Measurements from ENCODE around the gene ALG3. TPM values are rescaled to one million over a fixed set of nuclear protein-coding genes. Genes with fewer than 3 reads are reported as not detected.

ALG3 gene
- total RNA-seq, 1 experiment from 2014 or later: 72.7 TPM

DNA sequence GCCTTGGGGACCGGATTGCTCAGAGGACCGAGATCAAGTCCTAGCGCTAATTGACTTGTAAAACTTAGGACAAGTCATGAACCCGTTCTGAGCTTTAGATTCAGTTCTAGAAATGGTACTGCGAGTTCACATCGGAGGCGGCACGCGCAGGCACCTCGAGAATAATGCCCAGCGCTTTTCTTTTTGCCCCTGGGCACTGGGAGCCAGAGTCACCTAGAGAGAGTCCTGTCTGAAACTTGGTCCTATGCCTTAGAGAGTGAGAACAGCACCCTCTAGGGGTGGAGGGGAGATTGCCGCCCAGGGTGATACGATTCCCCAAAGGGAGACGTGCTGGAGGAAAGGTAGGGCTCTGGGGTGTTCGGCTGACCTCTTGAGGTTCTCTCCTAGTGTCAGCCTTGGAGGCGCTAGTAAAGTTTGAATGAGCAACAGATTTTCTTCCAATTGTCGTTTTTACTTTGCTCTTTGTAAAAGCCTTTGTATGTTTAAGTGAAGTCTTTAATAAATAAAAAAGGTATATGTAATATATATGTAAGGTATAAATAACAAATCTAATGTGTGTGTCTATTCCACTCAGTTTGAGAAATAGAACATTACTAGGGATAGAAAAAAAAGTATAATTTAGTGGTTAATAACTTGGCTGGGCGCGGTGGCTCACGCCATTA lies 1.5 kb upstream of the ALG3 start:
- Histone ChIP-seq H3K36me3 (ENCODE audit: control insufficient read depth, insufficient read depth, low read length) (peaks cover under 1% of the 10 kb centered on the region; the same call in 1 of the 2 replicates), H3K27ac (ENCODE audit: low read length) (peak overlapping the region; percentile 100), H3K9me3 (ENCODE audit: control insufficient read depth, insufficient read depth, low read depth, low read length) (no peaks in the 10 kb centered on the region), H3K4me1 (ENCODE audit: control insufficient read depth, insufficient read depth, low read length) (0 out of 2 replicates have a peak, but pooled peaks cover 5% of the 10 kb centered on the region), H3K27me3 (ENCODE audit: control insufficient read depth, insufficient read depth, low read length) (no peaks in the 10 kb centered on the region), H3K4me3 (ENCODE audit: low read depth in 2 of 2, low read length in 2 of 2) (peak overlapping the region; percentile 92 to 96)
- ChIA-PET POLR2A (no interaction called here), CTCF (interaction anchor here (0.6 to 1.4 kb wide), 5 partner anchors 11 to 208 kb away, joined by 3 to 5 read pairs (median 4); partner anchors contain the start of gene CAMK2N2)
- BruUV-seq (replicated peaks): no TSS peak
- ATAC-seq: peak; percentile 80
- in situ Hi-C loops (cut with HindIII; ENCODE audit: low pct_unique_long_range_greater_than_20kb, low sequenced_read_pairs): no loop called here
- peak; percentile 90 for DNase-seq (ENCODE audit: low read depth, low spot score)
- TF ChIP-seq SIN3A (IDR thresholded peaks at IDR 0.05; ENCODE audit: borderline replicate concordance, insufficient read depth, low read depth, low read length): no peak
- TF ChIP-seq POLR2AphosphoS5 (IDR thresholded peaks at IDR 0.05; ENCODE audit: low read depth, low read length): no peak
- TF ChIP-seq, protein P1, sequence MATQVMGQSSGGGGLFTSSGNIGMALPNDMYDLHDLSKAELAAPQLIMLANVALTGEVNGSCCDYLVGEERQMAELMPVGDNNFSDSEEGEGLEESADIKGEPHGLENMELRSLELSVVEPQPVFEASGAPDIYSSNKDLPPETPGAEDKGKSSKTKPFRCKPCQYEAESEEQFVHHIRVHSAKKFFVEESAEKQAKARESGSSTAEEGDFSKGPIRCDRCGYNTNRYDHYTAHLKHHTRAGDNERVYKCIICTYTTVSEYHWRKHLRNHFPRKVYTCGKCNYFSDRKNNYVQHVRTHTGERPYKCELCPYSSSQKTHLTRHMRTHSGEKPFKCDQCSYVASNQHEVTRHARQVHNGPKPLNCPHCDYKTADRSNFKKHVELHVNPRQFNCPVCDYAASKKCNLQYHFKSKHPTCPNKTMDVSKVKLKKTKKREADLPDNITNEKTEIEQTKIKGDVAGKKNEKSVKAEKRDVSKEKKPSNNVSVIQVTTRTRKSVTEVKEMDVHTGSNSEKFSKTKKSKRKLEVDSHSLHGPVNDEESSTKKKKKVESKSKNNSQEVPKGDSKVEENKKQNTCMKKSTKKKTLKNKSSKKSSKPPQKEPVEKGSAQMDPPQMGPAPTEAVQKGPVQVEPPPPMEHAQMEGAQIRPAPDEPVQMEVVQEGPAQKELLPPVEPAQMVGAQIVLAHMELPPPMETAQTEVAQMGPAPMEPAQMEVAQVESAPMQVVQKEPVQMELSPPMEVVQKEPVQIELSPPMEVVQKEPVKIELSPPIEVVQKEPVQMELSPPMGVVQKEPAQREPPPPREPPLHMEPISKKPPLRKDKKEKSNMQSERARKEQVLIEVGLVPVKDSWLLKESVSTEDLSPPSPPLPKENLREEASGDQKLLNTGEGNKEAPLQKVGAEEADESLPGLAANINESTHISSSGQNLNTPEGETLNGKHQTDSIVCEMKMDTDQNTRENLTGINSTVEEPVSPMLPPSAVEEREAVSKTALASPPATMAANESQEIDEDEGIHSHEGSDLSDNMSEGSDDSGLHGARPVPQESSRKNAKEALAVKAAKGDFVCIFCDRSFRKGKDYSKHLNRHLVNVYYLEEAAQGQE (IDR thresholded peaks at IDR 0.05; ENCODE audit: insufficient read depth in 1 of 2, low read depth in 2 of 2, low read length in 1 of 2): peak in 1 of 2 experiments; percentile 53; a peak in 1 of 4 replicates
- TF ChIP-seq TCF7L2 (IDR thresholded peaks at IDR 0.05; ENCODE audit: low read depth, low read length): no peak
- TF ChIP-seq, protein P2, sequence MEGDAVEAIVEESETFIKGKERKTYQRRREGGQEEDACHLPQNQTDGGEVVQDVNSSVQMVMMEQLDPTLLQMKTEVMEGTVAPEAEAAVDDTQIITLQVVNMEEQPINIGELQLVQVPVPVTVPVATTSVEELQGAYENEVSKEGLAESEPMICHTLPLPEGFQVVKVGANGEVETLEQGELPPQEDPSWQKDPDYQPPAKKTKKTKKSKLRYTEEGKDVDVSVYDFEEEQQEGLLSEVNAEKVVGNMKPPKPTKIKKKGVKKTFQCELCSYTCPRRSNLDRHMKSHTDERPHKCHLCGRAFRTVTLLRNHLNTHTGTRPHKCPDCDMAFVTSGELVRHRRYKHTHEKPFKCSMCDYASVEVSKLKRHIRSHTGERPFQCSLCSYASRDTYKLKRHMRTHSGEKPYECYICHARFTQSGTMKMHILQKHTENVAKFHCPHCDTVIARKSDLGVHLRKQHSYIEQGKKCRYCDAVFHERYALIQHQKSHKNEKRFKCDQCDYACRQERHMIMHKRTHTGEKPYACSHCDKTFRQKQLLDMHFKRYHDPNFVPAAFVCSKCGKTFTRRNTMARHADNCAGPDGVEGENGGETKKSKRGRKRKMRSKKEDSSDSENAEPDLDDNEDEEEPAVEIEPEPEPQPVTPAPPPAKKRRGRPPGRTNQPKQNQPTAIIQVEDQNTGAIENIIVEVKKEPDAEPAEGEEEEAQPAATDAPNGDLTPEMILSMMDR (IDR thresholded peaks at IDR 0.05): peak; percentile 97
- intact Hi-C loops (cut with micrococcal nuclease; ENCODE audit: unreplicated experiment): no loop called here

DNA sequence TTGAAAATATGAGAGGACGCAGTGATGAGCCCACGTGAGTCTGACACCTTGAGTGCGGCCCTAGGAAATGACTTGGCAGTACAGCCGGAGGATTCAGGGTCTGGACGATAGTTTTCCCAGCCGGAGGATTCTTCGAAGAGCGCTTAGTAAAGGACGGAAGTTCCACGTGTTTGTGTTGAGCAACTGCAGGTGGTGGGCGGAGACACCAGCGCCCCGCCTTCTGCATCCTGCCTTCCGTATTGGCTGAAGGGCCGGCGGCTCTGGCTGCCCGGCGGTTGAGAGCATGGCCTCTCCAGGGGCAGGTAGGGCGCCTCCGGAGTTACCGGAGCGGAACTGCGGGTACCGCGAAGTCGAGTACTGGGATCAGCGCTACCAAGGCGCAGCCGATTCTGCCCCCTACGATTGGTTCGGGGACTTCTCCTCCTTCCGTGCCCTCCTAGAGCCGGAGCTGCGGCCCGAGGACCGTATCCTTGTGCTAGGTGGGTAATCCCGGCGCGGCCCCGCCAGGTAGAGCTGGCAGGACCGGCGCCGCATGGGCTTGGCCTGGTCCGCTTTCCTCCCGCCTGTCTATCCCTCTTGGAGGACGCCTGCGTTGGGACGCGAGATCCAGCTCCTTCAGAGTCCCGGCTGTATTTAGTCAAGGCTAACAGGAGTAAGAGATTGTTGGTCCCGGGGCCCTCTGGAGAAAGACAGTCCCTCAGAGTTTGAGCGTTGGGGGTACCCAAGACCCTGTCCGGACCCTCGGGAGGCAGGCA lies 827 bp upstream of the ALG3 start, which contains the start of gene EEF1AKMT4:
TSS of gene EEF1AKMT4 (plus strand) at position 261 of the 755 bp plus-strand sequence. CDS start at position 284, 23 bp downstream.
- Histone ChIP-seq H3K4me3 (ENCODE audit: low read depth in 2 of 2, low read length in 2 of 2) (peak within 1 kb of the TSS; percentile 92 to 96), H3K27me3 (ENCODE audit: control insufficient read depth, insufficient read depth, low read length) (no peaks in the 10 kb centered on the region), H3K36me3 (ENCODE audit: control insufficient read depth, insufficient read depth, low read length) (peaks cover 2% of the 10 kb centered on the region; the same call in 1 of the 2 replicates), H3K4me1 (ENCODE audit: control insufficient read depth, insufficient read depth, low read length) (0 out of 2 replicates have a peak, but pooled peaks cover 5% of the 10 kb centered on the region), H3K9me3 (ENCODE audit: control insufficient read depth, insufficient read depth, low read depth, low read length) (no peaks in the 10 kb centered on the region), H3K27ac (ENCODE audit: low read length) (peak within 1 kb of the TSS; percentile 100)
- TF ChIP-seq SIN3A (IDR thresholded peaks at IDR 0.05; ENCODE audit: borderline replicate concordance, insufficient read depth, low read depth, low read length) (peak; percentile 97), POLR2AphosphoS5 (IDR thresholded peaks at IDR 0.05; ENCODE audit: low read depth, low read length) (no peak)
- TF ChIP-seq, protein P1 (IDR thresholded peaks at IDR 0.05; ENCODE audit: insufficient read depth in 1 of 2, low read depth in 2 of 2, low read length in 1 of 2): no peak; a peak in 1 of 4 replicates
- TF ChIP-seq, protein P2 (IDR thresholded peaks at IDR 0.05): no peak
- intact Hi-C loops (cut with micrococcal nuclease; ENCODE audit: unreplicated experiment): no loop called here
- ATAC-seq (peak; percentile 96), DNase-seq (ENCODE audit: low read depth, low spot score) (peak; percentile 94)
- BruUV-seq (replicated peaks): no TSS peak
- CTCF ChIA-PET: interaction anchor here (0.6 to 1.4 kb wide), 5 partner anchors 12 to 208 kb away, joined by 3 to 5 read pairs (median 4); partner anchors contain the start of gene CAMK2N2
- POLR2A ChIA-PET: no interaction called here
- in situ Hi-C loops (cut with HindIII; ENCODE audit: low pct_unique_long_range_greater_than_20kb, low sequenced_read_pairs): no loop called here

Data from Panc1 (cell line).